ENCODE data around the gene PRL.

DNA sequence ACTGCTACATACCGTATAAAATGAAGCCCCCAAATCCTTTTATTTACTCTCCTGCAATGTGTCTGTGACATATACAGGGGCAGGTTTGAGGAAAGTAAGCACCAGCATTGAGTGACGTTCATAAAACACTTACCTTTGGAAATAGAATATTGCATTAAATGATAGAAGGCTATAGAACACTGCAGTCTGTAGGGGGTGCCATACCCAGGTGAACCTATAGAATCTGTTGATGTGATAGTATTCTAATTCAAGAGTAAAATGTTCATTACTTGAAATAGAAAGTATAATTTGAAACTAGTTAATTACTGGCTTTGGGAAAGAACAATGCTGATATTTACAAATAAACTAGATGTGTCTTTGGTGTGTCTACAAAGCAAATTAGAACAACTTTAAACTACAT is 47.0 kb upstream of the PRL start:
- TF ChIP-seq, protein P1, sequence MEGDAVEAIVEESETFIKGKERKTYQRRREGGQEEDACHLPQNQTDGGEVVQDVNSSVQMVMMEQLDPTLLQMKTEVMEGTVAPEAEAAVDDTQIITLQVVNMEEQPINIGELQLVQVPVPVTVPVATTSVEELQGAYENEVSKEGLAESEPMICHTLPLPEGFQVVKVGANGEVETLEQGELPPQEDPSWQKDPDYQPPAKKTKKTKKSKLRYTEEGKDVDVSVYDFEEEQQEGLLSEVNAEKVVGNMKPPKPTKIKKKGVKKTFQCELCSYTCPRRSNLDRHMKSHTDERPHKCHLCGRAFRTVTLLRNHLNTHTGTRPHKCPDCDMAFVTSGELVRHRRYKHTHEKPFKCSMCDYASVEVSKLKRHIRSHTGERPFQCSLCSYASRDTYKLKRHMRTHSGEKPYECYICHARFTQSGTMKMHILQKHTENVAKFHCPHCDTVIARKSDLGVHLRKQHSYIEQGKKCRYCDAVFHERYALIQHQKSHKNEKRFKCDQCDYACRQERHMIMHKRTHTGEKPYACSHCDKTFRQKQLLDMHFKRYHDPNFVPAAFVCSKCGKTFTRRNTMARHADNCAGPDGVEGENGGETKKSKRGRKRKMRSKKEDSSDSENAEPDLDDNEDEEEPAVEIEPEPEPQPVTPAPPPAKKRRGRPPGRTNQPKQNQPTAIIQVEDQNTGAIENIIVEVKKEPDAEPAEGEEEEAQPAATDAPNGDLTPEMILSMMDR (IDR thresholded peaks at IDR 0.05), result peak; percentile 31; the same call in 1 of the 2 replicates
- TF ChIP-seq, protein P2, sequence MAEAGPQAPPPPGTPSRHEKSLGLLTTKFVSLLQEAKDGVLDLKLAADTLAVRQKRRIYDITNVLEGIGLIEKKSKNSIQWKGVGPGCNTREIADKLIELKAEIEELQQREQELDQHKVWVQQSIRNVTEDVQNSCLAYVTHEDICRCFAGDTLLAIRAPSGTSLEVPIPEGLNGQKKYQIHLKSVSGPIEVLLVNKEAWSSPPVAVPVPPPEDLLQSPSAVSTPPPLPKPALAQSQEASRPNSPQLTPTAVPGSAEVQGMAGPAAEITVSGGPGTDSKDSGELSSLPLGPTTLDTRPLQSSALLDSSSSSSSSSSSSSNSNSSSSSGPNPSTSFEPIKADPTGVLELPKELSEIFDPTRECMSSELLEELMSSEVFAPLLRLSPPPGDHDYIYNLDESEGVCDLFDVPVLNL (CRISPR knock-in tag; IDR thresholded peaks at IDR 0.05; ENCODE audit: borderline replicate concordance, low read depth), result no peak
- TF ChIP-seq, protein P3, sequence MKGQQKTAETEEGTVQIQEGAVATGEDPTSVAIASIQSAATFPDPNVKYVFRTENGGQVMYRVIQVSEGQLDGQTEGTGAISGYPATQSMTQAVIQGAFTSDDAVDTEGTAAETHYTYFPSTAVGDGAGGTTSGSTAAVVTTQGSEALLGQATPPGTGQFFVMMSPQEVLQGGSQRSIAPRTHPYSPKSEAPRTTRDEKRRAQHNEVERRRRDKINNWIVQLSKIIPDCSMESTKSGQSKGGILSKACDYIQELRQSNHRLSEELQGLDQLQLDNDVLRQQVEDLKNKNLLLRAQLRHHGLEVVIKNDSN (CRISPR knock-in tag; IDR thresholded peaks at IDR 0.05), result no peak
- no peak for TF ChIP-seq ZNF317 (CRISPR knock-in tag; IDR thresholded peaks at IDR 0.05; ENCODE audit: borderline replicate concordance, low read depth)
- TF ChIP-seq FOXP1 (CRISPR knock-in tag; IDR thresholded peaks at IDR 0.05; ENCODE audit: borderline replicate concordance), result no peak
- TF ChIP-seq, protein P4, sequence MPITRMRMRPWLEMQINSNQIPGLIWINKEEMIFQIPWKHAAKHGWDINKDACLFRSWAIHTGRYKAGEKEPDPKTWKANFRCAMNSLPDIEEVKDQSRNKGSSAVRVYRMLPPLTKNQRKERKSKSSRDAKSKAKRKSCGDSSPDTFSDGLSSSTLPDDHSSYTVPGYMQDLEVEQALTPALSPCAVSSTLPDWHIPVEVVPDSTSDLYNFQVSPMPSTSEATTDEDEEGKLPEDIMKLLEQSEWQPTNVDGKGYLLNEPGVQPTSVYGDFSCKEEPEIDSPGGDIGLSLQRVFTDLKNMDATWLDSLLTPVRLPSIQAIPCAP (CRISPR knock-in tag; IDR thresholded peaks at IDR 0.05), result no peak
- TF ChIP-seq NR1H2 (CRISPR knock-in tag; IDR thresholded peaks at IDR 0.05), result no peak
- no peak for TF ChIP-seq SP1 (CRISPR knock-in tag; conservative IDR thresholded peaks at IDR 0.05)
- TF ChIP-seq GABPB1 (CRISPR knock-in tag; IDR thresholded peaks at IDR 0.05), result no peak
- TF ChIP-seq, protein P5, sequence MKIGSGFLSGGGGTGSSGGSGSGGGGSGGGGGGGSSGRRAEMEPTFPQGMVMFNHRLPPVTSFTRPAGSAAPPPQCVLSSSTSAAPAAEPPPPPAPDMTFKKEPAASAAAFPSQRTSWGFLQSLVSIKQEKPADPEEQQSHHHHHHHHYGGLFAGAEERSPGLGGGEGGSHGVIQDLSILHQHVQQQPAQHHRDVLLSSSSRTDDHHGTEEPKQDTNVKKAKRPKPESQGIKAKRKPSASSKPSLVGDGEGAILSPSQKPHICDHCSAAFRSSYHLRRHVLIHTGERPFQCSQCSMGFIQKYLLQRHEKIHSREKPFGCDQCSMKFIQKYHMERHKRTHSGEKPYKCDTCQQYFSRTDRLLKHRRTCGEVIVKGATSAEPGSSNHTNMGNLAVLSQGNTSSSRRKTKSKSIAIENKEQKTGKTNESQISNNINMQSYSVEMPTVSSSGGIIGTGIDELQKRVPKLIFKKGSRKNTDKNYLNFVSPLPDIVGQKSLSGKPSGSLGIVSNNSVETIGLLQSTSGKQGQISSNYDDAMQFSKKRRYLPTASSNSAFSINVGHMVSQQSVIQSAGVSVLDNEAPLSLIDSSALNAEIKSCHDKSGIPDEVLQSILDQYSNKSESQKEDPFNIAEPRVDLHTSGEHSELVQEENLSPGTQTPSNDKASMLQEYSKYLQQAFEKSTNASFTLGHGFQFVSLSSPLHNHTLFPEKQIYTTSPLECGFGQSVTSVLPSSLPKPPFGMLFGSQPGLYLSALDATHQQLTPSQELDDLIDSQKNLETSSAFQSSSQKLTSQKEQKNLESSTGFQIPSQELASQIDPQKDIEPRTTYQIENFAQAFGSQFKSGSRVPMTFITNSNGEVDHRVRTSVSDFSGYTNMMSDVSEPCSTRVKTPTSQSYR (CRISPR knock-in tag; IDR thresholded peaks at IDR 0.05), result no peak

Measured in WTC11 (cell line).